ENCODE data around the gene RMDN2.
"Not testable (repeated sequence)": the region's sequence is repeated elsewhere in the genome, so short reads cannot be mapped to it uniquely, and the experiment has no call there.

RMDN2 gene

DNA sequence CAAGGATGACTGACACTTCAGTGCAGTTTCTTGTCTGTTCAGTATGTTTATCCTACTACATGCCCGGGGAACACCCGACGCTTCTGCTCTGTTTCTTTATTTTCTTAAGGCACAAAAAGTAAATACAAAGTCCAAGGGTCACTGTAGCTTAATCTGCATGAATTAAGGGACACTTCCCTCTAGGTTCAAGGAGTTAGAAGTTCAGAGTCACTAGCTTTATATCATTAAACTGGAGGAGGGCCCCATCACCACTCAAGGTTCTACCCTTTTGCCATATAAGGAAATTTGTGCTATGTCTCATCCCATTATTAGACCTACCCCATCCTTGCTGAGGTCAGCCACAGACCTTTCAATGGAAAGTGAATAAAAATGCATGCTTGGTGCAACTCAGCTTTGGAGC lies 27.6 kb upstream of the RMDN2 start:
- ATAC-seq, result no peak
- DNase-seq, result no peak

DNA sequence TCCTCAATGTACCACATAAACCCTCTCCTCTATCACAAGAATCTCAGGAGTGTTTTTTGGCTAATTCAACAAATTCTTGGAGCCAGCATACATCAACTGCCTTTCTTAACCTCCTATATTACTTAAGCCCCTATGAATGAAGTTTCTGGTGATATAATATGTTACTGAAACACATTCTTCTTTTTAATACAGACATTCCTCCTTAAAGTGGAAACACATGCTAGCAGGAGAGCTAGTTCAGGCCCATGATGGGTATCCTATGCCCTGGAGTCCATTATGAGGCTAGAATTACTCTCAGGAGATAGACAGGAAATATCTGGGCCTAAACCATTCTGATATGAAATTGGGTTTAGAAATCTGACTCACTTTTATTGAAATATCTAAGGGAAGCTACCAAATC lies 26.6 kb upstream of the RMDN2 start:
- DNase-seq (no peak), ATAC-seq (no peak)

DNA sequence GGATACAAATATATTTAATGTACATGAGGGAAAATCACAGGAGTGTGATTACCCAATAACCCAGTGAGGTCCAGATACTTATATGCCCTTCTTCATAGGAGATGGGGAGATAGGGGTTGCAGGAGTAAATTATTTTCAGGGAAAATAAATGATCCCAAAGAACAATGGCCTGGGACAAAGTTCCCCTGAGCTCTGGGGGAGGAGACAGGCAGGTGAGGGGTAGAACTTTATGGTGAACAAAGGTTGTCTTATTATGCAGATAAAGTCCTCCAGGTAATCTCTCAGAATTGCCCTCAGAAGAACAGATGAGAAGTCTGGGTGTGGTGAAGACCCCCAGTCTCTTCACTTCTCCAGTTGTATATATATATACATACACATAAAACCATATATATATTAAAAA lies 22.1 kb upstream of the RMDN2 start:
- DNase-seq (no peak), ATAC-seq (no peak)

DNA sequence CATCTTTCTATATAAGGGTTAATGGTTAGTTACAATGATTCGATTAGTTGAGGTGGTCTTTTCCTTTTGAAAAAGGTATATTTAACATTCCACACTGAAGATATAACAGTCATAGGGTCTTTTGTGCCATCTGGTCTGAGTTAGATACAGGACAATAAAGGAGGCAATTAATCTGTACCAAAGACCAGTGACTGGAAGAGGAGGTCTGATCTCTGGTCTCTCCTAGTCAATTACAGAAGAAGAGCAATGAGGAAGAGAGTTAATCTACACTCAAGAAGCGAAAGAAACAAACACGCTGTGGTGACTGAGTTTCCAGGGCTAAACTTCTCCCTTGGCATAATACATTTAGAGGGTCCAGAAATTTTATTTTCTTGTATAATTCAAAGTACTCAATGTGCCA lies 20.7 kb upstream of the RMDN2 start:
- no peak for ATAC-seq

GRCh38 chr2:37904993-37905392 lies 20.1 kb upstream of the RMDN2 start:
- ATAC-seq (no peak), DNase-seq (no peak)

More for the DNA sequence above, 20.7 kb upstream of the RMDN2 start:
- no peak for DNase-seq

GRCh38 chr2:37906131-37906530 lies 19.0 kb upstream of the RMDN2 start:
- DNase-seq (no peak), ATAC-seq (no peak)

- DNase-seq (no peak), ATAC-seq (no peak)
These were observed 17.4 kb upstream of the RMDN2 start for GRCh38 chr2:37907501-37908225.

DNA sequence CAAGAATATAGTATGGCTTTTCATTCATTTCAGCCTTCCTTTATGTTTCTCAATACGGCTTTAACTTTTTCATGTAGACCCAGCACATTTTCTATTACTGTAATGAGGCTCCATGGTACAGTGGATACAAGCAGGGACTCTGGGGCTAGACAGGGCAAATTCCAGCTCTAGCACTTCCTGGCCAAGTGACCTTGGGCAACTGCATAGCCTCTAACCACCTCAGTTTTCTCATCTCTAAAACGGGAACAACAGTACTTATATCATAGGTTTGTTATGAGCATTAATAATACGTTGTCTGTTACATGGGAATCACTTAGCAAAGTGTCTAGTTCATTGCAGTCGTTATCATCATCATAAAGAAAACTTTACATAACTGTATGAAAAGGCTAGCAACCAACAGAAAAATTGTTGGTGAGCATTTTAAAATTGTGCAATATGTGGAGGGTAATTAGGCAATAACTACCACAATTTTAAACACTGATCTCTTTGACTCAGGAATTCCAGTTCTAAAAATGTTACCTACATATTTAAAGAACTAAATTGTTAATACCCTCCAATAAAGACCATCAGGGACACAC lies 13.7 kb upstream of the RMDN2 start:
- DNase-seq, result no peak
- no peak for ATAC-seq

GRCh38 chr2:37912056-37912455 lies 13.0 kb upstream of the RMDN2 start:
- ATAC-seq (no peak), DNase-seq (no peak)

- no peak for ATAC-seq
These were observed 12.5 kb upstream of the RMDN2 start for GRCh38 chr2:37912616-37913015.

DNA sequence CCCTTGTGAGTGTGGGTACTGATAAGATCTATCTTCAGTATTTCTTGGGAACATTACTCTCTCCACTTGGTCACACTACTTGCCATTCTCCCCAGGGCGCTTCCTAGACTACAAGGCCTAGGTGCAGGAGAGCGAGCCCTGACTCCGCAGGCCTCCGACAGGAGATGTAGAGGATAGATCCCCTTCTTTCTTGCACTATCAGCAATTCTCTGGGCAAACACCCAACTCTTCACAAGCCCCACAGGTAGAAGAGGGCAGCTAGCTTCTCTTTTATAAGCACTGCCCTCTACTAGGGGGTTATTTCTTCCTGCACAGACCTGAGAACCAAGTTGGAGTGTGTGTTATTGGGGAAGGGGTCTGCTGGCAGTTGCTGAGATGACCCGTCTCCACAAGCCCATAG lies 10.7 kb upstream of the RMDN2 start:
- ATAC-seq (no peak), DNase-seq (no peak)

More at GRCh38 chr2:37912616-37913015, 12.5 kb upstream of the RMDN2 start:
- no peak for DNase-seq

- ATAC-seq (no peak), DNase-seq (no peak)
These were observed 9.3 kb upstream of the RMDN2 start for GRCh38 chr2:37915773-37916172.

DNA sequence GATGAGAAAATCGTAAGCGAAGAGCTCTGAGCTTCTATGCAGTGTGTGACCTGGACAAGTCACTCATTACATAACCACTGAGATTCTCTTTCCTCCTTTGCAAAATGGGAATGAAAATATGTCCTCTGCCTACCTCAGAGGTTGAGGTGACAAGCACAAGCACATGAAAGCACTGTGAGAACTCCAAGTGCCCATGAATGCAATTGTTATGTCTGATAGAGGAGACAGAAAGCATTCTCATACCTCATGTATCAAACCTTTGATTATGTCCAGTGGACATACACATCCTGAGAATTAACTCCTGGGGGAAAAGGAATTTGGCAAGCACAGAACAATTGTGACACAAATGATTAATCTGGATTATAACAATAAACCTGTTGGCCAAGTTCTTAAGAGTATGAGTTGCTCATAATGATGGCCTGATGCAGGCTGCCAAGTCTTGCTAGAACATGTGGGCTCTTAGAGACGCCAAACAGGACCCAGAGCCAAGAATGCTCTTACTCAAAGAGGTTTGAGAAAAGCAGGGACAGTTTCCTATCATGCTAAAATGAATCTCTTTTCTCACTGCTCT lies 8.5 kb upstream of the RMDN2 start:
- DNase-seq (no peak), ATAC-seq (no peak)

- no peak for DNase-seq
- no peak for ATAC-seq
These were observed 7.5 kb upstream of the RMDN2 start for GRCh38 chr2:37917281-37918228.

DNA sequence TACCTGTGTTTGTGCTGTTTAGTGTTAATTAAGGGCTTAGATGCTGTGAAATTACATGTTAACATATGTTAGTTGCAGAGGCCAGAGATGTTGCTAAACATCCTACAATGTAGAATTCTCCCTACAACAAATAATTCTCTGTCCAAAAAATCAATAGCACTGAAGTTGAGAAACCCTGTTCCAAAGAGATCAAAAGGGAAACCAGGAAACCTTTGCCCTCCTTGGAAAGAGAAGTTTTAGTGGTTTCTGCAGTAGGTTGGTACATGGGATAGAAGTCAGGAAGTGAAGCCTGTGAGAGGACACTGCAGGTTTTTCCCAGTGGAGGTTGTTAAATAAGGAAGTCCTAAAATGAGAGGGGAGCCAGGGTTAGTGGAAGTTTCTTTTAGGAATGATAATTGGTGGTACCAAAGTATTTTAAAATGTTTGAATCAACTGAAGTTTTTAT lies 6.3 kb upstream of the RMDN2 start:
- no peak for ATAC-seq

GRCh38 chr2:37919631-37920032 lies 5.5 kb upstream of the RMDN2 start:
- ATAC-seq, result no peak
- no peak for DNase-seq

More for the DNA sequence above, 6.3 kb upstream of the RMDN2 start:
- DNase-seq, result no peak

DNA sequence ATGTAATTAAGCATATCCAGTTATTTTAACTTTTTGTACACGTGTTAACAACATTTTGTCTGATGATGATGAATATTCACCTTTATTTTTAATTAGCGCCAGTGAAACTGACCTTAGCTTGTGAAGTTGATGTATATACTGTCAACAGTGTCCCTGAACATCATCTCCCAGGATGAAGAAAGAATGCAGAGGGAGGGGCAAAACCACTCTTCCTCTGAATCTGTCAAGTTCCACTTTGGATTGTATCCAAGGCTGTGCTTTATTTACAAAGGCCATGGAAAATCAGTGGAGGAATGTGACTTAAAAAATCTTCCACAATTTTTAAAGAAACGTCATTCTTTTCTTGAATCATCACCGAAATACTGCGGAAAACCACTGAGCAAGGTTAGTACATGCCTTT lies 4.5 kb upstream of the RMDN2 start:
- ATAC-seq, result no peak
- no peak for DNase-seq

GRCh38 chr2:37921781-37922180 lies 3.3 kb upstream of the RMDN2 start:
- ATAC-seq (no peak), DNase-seq (no peak)

DNA sequence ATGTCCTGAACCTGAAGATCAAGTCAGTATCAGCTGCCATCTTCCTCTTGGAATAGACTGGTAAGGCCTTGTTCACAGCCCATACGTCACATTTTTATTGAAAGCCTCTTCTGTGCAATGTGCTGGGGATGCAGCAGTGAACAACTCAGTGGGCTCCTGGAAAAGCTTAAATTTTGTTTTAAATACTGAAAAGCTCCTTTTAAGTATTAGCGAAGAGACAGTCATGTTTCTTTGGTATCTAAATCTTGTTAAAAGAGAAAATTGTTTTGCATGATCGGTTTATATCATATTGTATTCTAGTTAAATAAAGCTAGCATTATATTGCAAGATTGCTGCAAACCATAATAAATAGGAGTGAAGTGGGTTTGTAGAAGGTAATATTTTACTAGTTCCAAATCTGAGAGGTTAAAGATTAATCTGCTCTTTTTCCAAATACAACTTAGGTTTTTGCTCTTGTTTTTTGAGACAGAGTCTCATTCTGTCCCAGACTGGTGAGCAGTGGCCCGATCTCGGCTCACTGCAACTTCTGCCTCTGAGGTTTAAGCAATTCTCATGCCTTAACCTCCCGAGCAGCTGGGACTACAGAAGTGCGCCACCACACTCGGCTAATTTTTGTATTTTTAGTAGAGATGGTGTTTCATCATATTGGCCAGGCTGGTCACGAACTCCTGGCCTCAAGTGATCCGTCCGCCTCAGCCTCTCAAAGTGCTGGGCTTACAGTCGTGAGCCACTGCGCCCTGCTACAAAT lies 1.6 kb upstream of the RMDN2 start:
- no peak for ATAC-seq

DNA sequence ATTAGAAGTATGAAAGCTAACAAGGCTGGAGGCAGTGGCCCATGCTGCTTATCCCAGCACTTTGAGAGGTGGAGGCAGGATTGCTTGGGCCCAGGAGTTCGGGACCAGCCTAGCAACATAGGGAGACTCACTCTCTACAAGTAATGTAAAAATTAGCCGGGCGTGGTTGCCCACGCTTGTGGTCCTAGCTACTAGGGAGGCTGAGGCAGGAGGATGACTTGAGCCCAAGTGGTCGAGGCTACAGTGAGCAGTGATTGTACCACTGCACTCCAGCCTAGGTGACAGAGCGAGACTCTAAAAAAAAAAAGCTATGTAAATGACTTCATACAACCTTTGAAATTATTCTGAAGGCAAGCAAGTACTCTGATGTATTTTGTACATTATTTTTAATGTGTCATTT lies 1.5 kb downstream of the RMDN2 start:
- no peak for ATAC-seq
- no peak for DNase-seq

More for the DNA sequence above, 1.6 kb upstream of the RMDN2 start:
- DNase-seq, result no peak

DNA sequence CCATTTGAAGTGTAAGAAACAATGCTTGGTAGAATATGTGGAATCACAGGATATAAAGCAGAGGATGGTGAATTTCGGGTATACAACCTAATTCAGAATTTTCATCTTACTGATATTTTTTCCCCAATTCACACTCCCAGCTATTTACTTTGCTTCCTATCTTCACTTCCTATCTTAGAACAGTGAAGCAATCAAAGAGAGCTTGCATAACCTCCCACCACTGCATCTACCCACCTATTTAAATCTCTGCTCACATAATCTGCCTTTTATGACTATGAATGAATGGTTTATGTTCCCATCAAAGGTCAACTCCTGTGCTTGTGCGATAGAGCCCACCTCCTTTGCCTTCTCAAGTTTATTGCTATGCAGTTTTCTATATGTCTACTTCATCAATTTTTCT lies 3.3 kb downstream of the RMDN2 start:
- ATAC-seq (no peak), DNase-seq (no peak)

GRCh38 chr2:37930392-37930791 lies 5.3 kb downstream of the RMDN2 start:
- ATAC-seq, result peak; percentile 36
- not testable (repeated sequence) for DNase-seq
